Ammon's horn (tissue), 1 donor: Measurements from ENCODE around the gene TICAM2.

ENCODE experiments used
- DNase-seq: peaks from one replicate; pipeline ENCODE4 v3.0.0-alpha.2; 2016; ENCODE audit warnings: low spot score

TICAM2 gene

GRCh38 chr5:115568668-115569067 lies 33.6 kb downstream of the TICAM2 start:
- DNase-seq, result no peak

GRCh38 chr5:115565233-115565632 lies 37.0 kb downstream of the TICAM2 start:
- no peak for DNase-seq

DNA sequence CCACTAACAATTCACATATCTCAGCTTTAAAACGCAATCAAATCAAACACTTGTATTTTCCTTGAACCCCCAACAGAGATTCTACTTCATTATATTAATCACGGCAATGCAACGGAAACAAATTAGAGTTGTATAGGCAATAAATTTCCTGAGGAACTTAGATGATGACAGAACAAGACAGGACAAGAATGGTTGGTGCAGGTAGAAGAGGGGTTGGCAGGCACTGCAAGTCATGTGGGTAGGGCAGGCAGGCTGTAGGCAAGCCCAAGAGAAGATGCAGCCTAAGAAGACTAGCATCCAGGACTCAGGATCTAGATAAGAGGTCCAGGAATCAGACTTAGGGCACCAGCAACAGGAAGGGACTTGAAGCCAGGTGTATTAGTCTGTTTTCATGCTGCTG lies 41.1 kb downstream of the TICAM2 start:
- DNase-seq, result no peak

- DNase-seq, result no peak
Measured at GRCh38 chr5:115559524-115559923, 42.8 kb downstream of the TICAM2 start.

DNA sequence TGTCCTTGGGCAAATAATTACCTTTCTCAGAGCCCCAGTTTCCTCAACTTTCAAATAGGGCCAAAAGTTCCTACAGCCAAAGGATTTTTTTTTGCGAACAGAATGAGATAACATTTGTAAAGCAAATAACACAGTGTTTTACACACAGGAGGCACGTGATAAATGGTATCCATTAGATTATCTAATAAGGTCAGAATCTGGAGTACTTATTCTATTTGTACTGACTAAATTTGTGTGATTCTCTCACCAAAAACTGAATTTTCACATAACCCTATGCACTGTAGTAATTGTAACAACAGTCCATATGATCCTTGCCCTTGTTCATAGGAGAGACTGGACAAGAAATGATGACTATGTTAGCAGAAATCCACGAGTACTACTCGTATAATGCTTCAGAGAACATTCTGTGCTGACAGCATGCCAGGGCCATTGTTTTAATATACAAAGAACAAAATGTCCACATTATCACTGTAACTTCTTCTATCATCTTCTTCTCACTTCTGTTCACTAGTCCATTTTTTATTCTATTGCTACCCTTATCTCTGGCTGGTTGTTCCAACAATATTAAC lies 43.8 kb downstream of the TICAM2 start:
- DNase-seq, result no peak

- DNase-seq, result no peak
Measured at GRCh38 chr5:115557667-115558387, 44.5 kb downstream of the TICAM2 start.

- DNase-seq, result no peak
Measured at GRCh38 chr5:115556276-115556675, 46.0 kb downstream of the TICAM2 start.

DNA sequence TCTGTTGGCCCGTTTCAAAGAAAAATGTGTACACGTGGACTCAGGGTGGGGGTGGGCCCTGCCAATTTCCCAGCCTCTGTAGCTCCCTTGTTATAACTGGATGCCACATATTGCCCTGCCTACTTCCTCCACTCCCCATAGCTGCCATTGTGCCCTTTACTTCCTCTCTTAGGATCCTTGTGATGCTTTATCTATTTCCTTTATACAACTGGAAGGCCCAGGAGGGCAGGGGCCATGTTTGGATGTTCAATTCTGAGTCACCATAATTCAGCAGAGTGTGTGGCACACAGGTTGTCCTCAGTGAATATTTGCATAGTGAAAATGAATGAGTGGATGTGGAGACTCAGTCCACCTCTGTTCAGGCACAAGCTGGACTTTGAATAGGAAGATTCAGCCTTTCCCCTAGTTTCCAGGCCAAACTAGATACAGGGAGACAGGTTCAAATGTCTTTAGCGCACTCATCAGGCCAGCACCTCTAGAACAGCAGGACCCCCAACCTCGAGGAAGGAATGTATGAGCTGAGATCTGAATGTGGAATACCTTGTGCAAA lies 47.1 kb downstream of the TICAM2 start:
- DNase-seq, result no peak

- no peak for DNase-seq
Measured at GRCh38 chr5:115553082-115553481, 49.2 kb downstream of the TICAM2 start.

DNA sequence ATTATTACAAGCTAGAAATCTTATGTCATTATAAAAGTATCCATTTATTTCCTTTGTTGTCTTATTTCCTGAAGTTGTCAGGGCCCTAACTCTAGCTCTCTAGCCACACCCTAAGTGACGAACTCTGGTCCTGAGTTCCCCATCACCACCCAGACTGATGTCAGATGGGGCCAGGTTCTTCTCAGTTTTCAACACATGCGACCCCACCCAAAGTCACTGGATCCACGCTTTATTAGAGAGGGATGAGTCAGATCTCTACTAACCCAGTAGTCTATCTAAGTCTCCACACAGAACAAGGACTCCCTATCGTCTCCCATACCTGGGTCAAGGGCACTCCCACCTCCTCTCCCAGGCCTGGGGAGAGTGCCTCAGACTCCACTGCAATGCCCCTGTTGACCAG lies 50.9 kb downstream of the TICAM2 start:
- no peak for DNase-seq

- no peak for DNase-seq
Measured at GRCh38 chr5:115549154-115549553, 53.1 kb downstream of the TICAM2 start.

- DNase-seq, result no peak
Measured at GRCh38 chr5:115548683-115549082, 53.6 kb downstream of the TICAM2 start.

DNA sequence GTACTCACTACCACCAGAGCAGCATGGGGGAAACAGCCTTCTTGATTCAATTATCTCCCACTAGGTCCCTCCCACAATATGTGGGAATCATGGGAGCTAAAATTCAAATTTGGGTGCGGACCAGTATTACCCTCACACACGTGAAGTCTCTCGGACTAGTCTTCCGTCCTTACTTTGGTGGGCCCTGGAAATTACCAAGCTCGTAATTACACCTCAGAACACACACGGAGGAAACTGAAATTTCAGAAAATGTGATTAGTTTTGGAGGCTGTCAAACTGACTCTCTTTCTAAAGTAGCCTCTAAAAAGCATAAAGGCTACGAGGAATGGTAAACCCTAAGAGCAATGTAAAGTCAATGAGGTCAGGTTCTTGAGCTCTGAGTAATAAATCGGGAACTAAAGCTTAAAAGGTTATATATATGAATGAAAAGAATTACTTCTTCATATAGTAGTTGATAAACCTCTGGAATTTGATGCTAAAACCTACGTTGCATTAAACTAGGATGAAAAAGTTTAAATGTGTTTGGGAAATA lies 56.9 kb downstream of the TICAM2 start:
- no peak for DNase-seq

GRCh38 chr5:115544436-115545350 lies 57.6 kb downstream of the TICAM2 start, which contains the start of gene FEM1C:
TSS of gene FEM1C (minus strand) at chr5:115544775. CDS start at chr5:115543493, 1,282 bp downstream.
- DNase-seq, result peak; percentile 99

DNA sequence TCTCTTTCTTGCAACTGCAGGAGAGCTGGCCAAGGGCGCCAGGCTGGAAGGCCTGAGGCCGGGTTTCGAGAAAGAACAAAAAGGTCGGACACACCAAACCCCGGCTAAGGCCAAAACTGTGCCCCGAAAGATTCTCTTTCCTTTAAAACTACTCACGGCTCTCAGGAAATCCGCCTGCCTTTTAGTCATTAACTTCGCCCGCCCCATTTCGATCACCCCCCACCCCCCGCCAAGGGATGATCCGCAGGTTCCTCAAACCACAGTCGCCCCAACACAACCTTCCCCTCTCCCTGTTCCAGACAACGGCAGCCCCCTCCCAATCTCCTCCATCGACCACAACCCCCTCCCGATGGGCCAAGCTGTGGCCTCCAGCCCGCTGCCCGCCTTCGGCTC lies 58.2 kb downstream of the TICAM2 start:
- DNase-seq, result no peak

- DNase-seq, result peak; percentile 61
Measured at GRCh38 chr5:115543365-115544042, 58.8 kb downstream of the TICAM2 start.

GRCh38 chr5:115542651-115543364 lies 59.5 kb downstream of the TICAM2 start:
- DNase-seq, result peak; percentile 15

DNA sequence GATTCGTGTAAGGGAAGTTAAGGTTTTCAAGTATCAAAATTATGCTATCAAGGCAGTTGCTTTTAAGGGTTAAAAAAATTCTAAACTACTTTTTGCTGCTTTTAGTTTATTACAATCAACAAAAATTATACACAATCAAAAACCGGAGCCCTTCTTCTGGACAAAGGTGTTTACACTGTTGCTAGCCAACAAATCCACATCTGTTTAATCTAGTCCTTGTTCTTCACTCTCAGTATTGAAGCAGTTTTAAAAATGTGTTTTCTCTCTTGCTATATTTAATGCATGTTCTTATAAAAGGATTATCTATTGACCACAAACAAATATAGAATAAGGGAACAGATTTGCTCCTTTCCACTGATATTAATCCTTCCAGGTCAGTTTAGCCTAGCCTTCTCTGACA lies 60.2 kb downstream of the TICAM2 start:
- no peak for DNase-seq

- DNase-seq, result no peak
Measured at GRCh38 chr5:115541611-115542010, 60.7 kb downstream of the TICAM2 start.

- DNase-seq, result no peak
Measured at GRCh38 chr5:115535479-115536035, 66.7 kb downstream of the TICAM2 start.

DNA sequence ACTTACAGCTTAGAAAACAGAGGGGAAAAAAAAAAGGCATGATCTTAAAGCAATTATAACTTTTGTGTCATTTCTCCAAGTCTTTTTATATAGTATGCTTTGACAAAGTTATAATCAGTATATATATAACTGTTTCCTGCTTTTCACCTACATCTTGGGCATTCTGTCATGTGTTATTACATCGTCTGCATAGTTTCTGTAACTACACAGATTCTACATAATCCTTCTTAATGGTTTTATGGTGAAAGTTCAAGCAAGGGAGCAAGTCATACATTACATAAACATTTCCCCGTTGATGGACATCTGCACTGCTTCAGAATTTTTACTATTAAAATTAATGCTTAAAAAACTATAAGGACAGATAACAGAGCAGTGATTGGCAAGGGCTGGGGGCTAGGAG lies 69.8 kb downstream of the TICAM2 start:
- no peak for DNase-seq
